DOHH2 (cell line): ENCODE measurements around the gene MAPKAPK2.

ENCODE experiments used
- CTCF ChIP-seq: fragments of 200-600 bp; sonication (generic); IDR thresholded peaks from one replicate; pipeline ENCODE4 v1.5.1; 2014; ENCODE audit warnings: antibody characterized with exemption, mild to moderate bottlenecking, low read depth, low read length; ENCODE audit not compliant: poor library complexity, severe bottlenecking
- EZH2phosphoT487 ChIP-seq: fragments of 200-600 bp; sonication (generic); IDR thresholded peaks from 2 replicates; pipeline ENCODE4 v1.6.1; 2017; ENCODE audit warnings: borderline replicate concordance, mild to moderate bottlenecking, antibody characterized with exemption, low read length, moderate library complexity, mixed read lengths

GRCh38 chr1:206672844-206673758, 11.6 kb upstream of the MAPKAPK2 start:
- TF ChIP-seq CTCF (no peak), EZH2phosphoT487 (no peak)
